ENCODE data around the gene KBTBD13.
"Not testable (repeated sequence)": the region's sequence is repeated elsewhere in the genome, so short reads cannot be mapped to it uniquely, and the experiment has no call there.

Gene KBTBD13

DNA sequence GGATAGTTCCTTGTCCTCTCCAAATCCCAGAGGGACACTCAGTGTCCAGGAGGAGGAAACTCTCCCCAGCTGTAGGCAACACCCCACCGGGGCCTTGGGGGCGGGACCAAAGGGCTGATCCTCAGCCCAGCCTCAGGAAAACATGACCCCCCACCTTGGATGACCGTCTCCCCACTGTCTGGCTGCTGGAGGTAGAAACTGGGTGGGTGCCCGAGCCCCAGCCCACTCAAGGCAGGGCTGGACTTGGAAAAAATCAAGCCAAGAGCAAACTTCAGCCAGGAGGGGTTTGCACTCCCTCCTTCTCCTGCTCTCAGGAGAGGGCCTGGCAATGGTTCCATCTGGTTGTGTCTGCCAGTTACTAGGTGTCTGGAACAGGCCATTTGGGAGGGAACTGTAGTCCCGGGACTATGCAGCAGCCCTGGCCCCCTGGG, 5.2 kb upstream of the KBTBD13 start:
- no peak for DNase-seq

DNA sequence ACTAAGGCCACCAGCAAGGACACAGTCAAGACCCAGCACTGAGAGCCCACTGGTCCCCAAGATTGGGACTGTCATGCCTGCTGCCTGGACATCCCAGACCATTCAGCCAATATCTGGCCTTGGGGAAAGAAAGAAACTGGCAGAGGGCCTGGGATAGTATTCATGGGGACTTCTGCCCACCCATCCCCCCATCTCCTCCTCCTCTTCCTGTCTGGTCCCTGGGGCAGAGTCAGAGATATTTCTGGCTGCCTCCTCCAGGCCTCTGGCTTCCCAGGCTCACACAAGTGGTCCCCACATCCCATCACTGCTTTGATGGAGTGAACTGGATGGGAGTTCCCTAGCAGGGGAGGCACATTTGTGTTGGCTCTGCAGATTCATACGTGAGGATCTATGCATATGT, 4.5 kb upstream of the KBTBD13 start:
- no peak for DNase-seq

GRCh38 chr15:65072617-65073016, 3.9 kb upstream of the KBTBD13 start:
- DNase-seq, result no peak

DNA sequence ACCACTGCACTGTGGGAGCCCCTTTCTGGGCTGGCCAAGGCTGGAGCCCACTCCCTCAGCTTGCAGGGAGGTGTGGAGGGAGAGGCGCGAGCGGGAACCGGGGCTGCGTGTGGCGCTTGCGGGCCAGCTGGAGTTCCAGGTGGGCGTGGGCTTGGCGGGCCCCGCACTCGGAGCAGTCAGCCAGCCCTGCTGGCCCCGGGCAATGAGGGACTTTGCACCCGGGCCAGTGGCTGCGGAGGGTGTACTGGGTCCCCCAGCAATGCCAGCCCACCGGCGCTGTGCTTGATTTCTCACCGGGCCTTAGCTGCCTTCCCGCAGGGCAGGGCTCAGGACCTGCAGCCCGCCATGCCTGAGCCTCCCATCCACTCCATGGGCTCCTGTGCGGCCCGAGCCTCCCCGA, 1.6 kb upstream of the KBTBD13 start:
- DNase-seq, result not testable (repeated sequence)

DNA sequence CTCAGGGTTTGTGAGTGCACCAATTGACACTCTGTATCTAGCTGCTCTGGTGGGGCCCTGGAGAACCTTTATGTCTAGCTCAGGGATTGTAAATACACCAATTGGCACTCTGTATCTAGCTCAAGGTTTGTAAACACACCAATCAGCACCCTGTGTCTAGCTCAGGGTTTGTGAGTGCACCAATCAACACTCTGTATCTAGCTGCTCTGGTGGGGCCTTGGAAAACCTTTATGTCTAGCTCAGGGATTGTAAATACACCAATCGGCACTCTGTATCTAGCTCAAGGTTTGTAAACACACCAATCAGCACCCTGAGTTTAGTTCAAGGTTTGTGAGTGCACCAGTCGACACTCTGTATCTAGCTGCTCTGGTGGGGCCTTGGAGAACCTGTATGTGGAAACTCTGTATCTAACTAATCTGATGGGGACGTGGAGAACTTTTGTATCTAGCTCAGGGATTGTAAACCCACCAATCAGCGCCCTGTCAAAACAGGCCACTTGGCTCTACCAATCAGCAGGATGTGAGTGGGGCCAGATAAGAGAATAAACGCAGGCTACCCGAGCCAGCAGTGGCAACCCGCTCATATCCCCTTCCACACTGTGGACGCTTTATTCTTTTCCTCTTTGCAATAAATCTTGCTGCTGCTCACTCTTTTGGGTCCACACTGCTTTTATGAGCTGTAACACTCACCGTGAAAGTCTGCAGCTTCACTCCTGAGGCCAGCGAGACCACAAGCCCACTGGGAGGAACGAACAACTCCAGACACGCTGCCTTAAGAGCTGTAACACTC, 745 bp upstream of the KBTBD13 start:
- DNase-seq, result not testable (repeated sequence)

DNA sequence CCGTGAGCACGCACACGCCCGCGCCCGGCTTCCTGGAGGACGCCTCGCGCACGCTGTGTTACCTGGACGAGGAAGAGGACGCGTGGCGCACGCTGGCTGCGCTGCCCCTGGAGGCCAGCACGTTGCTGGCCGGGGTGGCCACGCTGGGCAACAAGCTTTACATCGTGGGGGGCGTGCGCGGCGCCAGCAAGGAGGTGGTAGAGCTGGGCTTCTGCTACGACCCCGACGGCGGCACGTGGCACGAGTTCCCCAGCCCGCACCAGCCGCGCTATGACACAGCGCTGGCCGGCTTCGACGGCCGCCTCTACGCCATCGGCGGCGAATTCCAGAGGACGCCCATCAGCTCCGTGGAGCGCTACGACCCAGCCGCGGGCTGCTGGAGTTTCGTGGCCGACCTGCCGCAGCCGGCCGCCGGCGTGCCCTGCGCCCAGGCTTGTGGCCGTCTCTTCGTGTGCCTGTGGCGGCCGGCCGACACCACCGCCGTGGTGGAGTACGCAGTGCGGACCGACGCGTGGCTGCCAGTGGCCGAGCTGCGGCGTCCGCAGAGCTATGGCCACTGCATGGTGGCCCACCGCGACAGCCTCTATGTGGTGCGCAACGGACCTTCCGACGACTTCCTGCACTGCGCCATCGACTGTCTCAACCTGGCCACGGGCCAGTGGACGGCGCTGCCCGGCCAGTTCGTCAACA, 890 bp downstream of the KBTBD13 start:
- DNase-seq, result no peak

- no peak for DNase-seq
These were observed 1.4 kb downstream of the KBTBD13 start for GRCh38 chr15:65077981-65078352.

DNA sequence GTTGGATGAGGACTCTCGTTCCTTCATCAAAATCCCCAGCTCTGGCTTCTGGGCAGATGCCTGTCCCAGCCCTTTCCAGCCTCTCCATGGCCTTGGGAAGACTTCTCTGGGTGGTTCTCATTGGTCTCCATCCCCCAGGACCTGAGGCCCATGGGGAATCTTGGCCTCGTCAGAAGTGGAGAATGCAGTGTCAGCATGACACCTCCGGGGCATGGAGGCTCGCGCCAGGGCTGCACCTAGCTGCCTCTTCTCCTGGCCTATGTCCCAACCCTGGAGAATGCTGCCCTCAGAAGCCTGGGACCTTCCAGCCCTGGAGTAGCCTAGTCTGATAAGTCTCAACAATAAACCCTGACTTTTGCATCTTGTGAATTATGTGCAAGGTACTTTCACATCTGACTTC, 3.0 kb downstream of the KBTBD13 start:
- DNase-seq, result no peak

DNA sequence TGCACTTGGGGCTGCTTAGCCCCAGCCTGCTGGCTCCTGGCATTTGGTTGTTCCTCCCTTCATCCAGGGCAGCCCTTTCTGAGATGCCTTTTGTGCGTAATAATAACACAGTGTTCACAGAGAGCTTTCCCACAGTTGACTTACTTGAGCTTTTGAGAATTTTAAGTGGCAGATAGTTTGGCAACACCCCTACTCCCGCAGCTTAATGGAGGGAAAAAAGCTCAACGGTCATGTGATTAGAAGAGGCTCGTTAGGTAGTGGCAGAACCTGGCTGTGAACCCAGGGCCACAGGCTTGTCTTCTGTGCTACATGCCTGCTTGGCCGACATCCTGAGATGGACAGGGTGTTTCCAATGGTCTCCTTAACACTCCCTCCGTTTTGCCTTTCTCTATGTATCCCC, 4.7 kb downstream of the KBTBD13 start:
- DNase-seq, result no peak

DNA sequence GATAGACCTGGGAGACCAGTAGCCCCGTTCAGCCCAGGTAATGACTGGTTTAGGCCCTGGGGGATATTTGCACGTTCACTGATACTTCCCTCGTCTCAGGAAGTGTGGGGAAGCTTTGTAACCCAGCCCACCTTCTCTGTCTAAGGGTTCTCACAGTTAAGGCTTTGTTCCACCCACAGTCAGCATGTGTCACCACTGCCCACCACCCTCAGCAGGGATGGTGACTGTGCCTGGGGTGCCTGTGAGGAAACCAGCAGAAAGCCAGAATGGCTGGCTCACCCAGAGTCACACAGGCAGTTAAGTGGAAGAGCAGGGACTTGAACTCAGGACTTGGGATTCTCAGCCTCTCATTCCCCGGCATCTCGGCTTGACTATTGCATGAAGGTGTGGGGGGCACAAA, 5.2 kb downstream of the KBTBD13 start:
- DNase-seq, result no peak

DNA sequence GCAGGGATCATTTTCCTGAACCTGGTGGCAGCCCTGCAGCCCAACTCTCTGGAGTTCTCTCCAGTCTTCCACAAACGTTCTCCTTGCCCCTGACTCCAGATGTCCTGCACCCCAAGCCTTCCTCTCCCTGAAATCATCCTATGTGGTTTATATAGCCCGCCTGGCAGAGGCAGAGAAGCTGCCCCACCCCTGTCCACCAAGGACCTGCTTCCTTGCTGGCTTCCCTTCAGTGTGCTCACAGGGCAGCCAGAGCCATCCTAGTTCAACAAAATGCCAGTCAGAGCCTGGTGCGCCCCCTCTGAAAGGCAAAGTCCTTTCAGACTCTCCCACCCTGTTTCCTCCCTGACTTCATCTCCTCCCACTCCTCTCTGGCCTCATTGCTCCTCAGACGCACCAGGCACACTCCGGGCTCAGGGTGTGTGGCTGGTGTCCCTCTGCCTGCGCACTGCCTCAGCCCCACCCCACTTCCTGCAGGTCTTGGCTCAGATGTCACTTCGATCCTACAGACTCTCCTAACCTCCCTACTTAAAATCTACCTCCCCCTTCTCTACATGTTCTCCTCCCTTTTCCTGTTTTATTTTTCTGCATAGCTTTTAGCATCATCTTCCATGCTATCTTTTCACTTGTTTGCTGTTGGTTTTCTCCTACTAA, 5.9 kb downstream of the KBTBD13 start:
- no peak for DNase-seq

GRCh38 chr15:65083262-65083701, 6.7 kb downstream of the KBTBD13 start:
- DNase-seq, result no peak

GRCh38 chr15:65084500-65085206, 8.1 kb downstream of the KBTBD13 start:
- DNase-seq, result no peak

GRCh38 chr15:65085207-65085753, 8.7 kb downstream of the KBTBD13 start:
- DNase-seq, result no peak

- no peak for DNase-seq
These were observed 9.6 kb downstream of the KBTBD13 start for GRCh38 chr15:65085990-65086679.

DNA sequence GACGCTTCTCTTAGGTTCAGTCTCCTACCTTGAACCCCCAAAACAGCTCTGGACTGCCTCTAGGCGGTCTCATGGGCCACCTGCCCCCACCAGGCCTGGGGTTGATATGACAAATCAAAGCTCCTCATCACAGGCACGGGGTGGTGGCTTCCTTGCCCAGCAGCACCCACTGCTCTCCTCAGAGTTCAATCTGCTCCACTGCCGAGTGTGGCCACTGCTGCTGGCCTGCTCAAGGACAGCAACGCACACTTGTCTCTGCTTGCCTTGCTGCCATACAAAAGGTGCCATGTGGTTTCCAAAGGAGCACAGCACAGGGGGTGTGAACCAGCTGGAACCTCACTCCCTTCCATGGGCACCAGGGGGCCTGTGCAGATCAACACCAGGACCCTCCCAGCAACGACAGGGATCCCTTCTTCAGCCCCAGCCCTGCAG, 10.2 kb downstream of the KBTBD13 start:
- DNase-seq, result no peak

DNA sequence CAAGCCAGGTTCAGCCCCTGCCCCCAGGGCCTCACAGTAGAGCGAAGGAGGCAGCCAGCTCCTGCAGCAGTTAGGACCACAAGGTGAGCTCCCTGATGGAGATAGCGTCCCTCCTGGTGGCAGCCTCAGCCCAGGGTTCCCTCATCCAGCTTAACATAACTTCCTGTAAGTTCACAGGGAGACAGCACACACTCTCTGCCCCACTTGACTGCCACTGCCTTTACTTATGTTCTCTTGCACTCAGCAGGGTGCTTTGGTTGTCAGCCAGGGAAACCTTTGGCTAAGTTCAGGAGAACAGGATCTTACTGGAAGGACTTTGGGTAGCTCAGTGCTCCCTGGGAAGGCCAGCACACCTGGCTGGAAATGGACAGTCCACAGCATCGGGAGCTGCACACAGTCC, 10.9 kb downstream of the KBTBD13 start:
- no peak for DNase-seq

DNA sequence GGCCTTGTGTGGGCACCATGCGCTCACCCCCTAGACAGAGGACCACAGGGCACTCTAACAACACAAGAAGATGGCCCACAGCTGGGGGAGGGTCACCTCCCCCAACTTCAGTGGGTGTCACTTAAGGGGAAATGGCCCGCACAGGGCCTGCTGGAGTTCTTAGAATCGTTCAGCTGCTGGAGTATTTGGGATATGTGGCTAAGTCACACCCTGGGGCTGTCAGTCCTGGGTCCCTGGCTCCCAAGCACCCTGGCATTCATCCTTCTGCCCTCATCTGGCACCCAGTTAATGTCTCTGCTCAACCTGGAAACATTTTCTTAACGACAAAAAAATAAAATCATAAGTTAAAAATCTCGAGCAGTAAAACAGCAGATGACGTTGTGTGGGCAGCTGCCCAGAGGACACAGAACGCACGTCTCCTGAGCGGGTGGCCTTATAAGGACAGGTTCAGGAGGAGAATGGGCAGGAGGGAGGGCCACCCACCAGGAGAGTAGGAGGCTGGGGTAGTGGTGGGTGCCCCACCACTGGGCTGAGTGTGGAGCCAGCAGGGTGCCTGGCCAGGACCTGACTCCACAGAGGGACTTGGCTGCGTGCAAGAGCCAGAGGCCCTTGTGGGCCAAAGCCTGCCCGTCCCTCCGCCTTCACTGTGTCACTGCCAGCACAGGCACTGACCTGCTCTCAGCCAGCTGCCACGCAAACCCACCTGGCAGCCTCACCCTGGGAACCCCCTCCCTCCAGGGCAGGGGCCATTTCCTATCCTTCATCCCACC, 11.5 kb downstream of the KBTBD13 start:
- no peak for DNase-seq

DNA sequence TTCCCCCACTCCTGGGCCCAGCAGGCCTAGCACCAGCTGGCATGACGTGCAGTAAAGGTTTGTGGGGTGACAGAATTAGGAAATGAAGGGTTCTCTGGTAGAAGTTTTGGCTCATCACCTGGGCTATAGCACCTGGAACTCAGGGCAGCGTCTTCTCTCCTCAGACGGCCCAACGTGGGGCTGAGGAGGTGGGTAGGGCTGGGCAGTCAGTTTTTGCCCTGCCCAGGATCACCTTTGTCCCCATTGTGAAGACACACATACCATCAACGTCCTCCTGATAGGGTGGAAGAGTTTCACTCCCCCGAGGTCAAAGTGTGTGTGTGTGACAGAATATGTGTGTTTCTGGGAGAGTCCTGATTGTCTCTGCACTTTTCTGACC, 12.1 kb downstream of the KBTBD13 start:
- no peak for DNase-seq

GRCh38 chr15:65089206-65089824, 12.8 kb downstream of the KBTBD13 start:
- no peak for DNase-seq

Measured in NCI-H1436 treated with DMSO at 0.1 percent for 48 hours (cell line).